A673 (cell line): ENCODE results near the gene PPP6R2. TPM values are rescaled to one million over a fixed set of nuclear protein-coding genes. Genes with fewer than 3 reads are reported as not detected.

Source experiments
- BruUV-seq: library from RNA; stranded (reverse); fragments of 400-500 nt; replicated peaks from 2 replicates; lab custom pipeline; 2021; lab: Mats Ljungman, UMichigan
- CTCF ChIA-PET: fragments of 300-600 bp; sonication (Branson Sonifier 250); formaldehyde crosslinking; loops from one replicate; lab custom pipeline; 2022; ENCODE audit warnings: antibody characterized with exemption; lab: Charles Lee
- POLR2A ChIA-PET: fragments of 300-600 bp; sonication (Branson Sonifier 250); formaldehyde crosslinking; loops from one replicate; lab custom pipeline; 2022; ENCODE audit warnings: antibody characterized with exemption; ENCODE audit not compliant: low non-redundant PET; lab: Charles Lee
- DNase-seq: peaks from one replicate; pipeline ENCODE4 v3.0.0-alpha.2; 2015; ENCODE audit warnings: low spot score
- H3K27ac ChIP-seq: fragments of 200-600 bp; sonication (generic); 2 replicates; pipeline ENCODE4 v1.5.1; 2016; ENCODE audit warnings: mixed run types, low read depth, mild to moderate bottlenecking, mixed read lengths, antibody characterized with exemption, low read length; ENCODE audit not compliant: poor library complexity, severe bottlenecking
- H3K27me3 ChIP-seq: fragments of 200-600 bp; sonication (generic); replicated peaks from 2 replicates; pipeline ENCODE4 v1.6.1; 2017; ENCODE audit warnings: mixed run types, low read depth, mild to moderate bottlenecking, mixed read lengths, antibody characterized with exemption, low read length; ENCODE audit not compliant: insufficient read depth, poor library complexity
- H3K36me3 ChIP-seq: fragments of 200-600 bp; sonication (generic); 2 replicates; pipeline ENCODE4 v1.6.1; 2016; ENCODE audit warnings: mixed run types, mild to moderate bottlenecking, mixed read lengths, antibody characterized with exemption, low read length; ENCODE audit not compliant: insufficient read depth, poor library complexity, severe bottlenecking
- H3K4me1 ChIP-seq: fragments of 200-600 bp; sonication (generic); 2 replicates; pipeline ENCODE4 v1.6.1; 2017; ENCODE audit warnings: mixed run types, mild to moderate bottlenecking, mixed read lengths, antibody characterized with exemption, low read length; ENCODE audit not compliant: insufficient read depth, poor library complexity, severe bottlenecking
- H3K4me3 ChIP-seq: fragments of 200-600 bp; sonication (generic); 2 replicates; pipeline ENCODE4 v1.5.1; 2016; ENCODE audit warnings: low read depth, mixed run types, mild to moderate bottlenecking, mixed read lengths, low read length; ENCODE audit not compliant: poor library complexity, severe bottlenecking
- H3K9me3 ChIP-seq: fragments of 200-600 bp; sonication (generic); 2 replicates; pipeline ENCODE4 v1.6.1; 2016; ENCODE audit warnings: mixed run types, low read depth, mild to moderate bottlenecking, mixed read lengths, antibody characterized with exemption, low read length; ENCODE audit not compliant: poor library complexity, severe bottlenecking
- CTCF ChIP-seq: fragments of 300-800, 200-600 bp; sonication (generic); conservative IDR thresholded peaks from 2 replicates; pipeline ENCODE4 v1.5.1; 2017; ENCODE audit warnings: low read depth, mild to moderate bottlenecking, antibody characterized with exemption, low read length, moderate library complexity, mixed read lengths
- EZH2 ChIP-seq: fragments of 200-600 bp; sonication (generic); IDR thresholded peaks from 2 replicates; pipeline ENCODE4 v1.6.1; 2017; ENCODE audit warnings: borderline replicate concordance, low read depth, mild to moderate bottlenecking, mixed read lengths, antibody characterized with exemption, low read length; ENCODE audit not compliant: poor library complexity, severe bottlenecking
- intact Hi-C: fragments of 100-400 bp; cut with micrococcal nuclease; formaldehyde crosslinking; loops from one replicate; pipeline ENCODE4 v1.10.0; 2022; ENCODE audit not compliant: unreplicated experiment
- total RNA-seq: library from RNA; stranded (reverse); gene quantifications from 2 replicates; pipeline ENCODE4 v1.2.3, GENCODE V29; 2021

Gene PPP6R2
- total RNA-seq, 1 experiment from 2014 or later = 64.6 TPM

DNA sequence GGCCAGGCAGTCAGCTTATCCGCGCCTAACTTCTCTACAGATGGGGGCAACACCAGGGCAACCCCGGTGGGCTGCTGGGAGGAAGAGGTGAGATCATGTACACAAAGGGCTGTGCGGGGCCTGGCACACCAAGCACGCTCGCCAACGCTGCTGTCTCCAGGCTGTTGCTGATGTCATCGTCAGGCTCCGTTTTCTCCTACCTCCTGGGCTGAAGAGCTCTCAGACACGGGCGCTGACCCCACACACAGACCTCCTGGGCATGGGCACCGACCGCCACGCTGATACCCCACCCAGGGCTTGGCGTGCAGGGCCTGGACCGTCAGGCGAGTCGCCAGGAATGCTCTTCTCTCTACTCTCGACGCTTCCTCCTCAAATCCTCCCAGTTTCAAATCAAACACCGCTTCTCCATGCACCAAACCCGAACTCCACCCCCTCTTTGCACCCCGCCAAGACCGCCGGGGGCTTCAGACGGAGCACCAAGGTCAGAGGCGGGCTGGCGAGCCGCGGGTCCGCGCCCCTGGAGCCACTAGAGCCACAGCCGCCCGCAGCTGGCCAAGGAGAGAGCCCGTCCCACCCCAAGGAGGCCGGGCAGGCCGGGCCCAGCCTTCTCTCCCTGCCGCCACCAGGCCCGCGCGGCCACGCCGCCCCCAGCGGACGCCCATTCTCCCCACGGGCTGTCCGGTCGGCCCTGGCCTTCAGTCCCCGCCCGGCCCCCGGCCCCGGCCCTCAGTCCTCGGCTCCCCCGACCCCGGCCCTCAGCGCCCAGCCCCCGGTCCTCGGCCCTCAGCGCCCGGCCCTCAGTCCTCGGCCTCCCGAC, 130.9 kb downstream of the PPP6R2 start:
- Histone ChIP-seq H3K36me3 (no peaks in the 10 kb centered on the region), H3K27ac (peak overlapping the region; percentile 75), H3K4me1 (peaks cover 32% of the 10 kb centered on the region), H3K4me3 (peak overlapping the region; percentile 84), H3K27me3 (no peaks in the 10 kb centered on the region), H3K9me3 (no peaks in the 10 kb centered on the region)
- CTCF ChIA-PET = no interaction called here
- intact Hi-C loops = no loop called here
- POLR2A ChIA-PET = no interaction called here
- no peak for TF ChIP-seq EZH2
- no peak for TF ChIP-seq CTCF
- DNase-seq = no peak
- BruUV-seq = no TSS peak

GRCh38 chr22:50474710-50475651, 131.9 kb downstream of the PPP6R2 start, which contains the start of gene SBF1:
Gene SBF1 (minus strand): TSS chr22:50475035. CDS start chr22:50474840, 195 bp downstream.
- Histone ChIP-seq H3K27me3 (no peaks in the 10 kb centered on the region), H3K27ac (peak within 1 kb of the TSS; percentile 75), H3K4me3 (peak within 1 kb of the TSS; percentile 84), H3K9me3 (no peaks in the 10 kb centered on the region), H3K36me3 (no peaks in the 10 kb centered on the region), H3K4me1 (peaks cover 24% of the 10 kb centered on the region)
- POLR2A ChIA-PET = no interaction called here
- no peak for TF ChIP-seq CTCF
- intact Hi-C loops = no loop called here
- CTCF ChIA-PET = no interaction called here
- peak; percentile 92 for DNase-seq
- BruUV-seq = no TSS peak

DNA sequence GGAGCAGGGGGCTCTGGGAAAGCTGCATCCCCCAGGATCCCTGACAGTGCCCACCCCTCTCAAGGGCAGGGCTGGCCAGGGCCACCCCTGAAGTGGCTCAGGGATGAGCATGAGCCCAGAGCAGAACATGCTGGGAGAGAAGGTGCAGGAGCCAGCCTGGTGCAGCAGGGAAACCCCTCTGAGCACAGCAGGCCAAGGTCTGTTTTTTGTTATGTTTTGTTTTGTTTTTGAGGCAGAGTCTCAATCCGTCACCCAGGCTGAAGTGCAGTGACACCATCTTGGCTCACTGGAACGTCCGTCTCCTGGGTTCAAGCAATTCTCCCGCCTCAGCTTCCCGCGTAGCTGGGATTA, 132.5 kb downstream of the PPP6R2 start:
- TF ChIP-seq EZH2 (no peak), CTCF (no peak)
- peaks cover 18% of the 10 kb centered on the region for H3K4me1 ChIP-seq
- ChIA-PET CTCF (no interaction called here), POLR2A (no interaction called here)
- H3K27me3 ChIP-seq = peaks cover 5% of the 10 kb centered on the region
- BruUV-seq = no TSS peak
- H3K27ac ChIP-seq = peak overlapping the region; percentile 60
- peak overlapping the region; percentile 84 for H3K4me3 ChIP-seq
- DNase-seq = no peak
- no peaks in the 10 kb centered on the region for H3K36me3 ChIP-seq
- intact Hi-C loops = no loop called here
- no peaks in the 10 kb centered on the region for H3K9me3 ChIP-seq
